ENCODE measurements around the gene HMGXB4.

DNA sequence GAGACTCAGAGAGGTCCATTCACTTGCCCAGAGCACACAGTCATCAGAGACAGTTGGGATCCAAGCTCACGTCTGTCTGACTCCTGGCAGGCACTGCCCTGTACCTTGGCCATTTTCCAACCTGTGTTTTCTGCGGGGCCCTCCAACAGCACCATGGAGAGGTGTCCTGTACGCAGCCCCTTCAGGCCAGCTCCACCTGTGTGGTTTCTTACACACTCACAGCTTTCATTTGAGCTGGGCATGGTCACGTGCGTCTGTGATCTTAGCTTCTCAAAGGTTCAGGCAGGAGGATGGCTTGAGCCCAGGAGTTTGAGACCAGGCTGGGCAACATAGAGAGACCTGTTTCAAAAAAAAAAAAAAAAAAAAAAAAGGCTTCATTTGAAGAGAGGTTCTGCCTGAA is 66.8 kb downstream of the HMGXB4 start:
- TF ChIP-seq, protein P1, sequence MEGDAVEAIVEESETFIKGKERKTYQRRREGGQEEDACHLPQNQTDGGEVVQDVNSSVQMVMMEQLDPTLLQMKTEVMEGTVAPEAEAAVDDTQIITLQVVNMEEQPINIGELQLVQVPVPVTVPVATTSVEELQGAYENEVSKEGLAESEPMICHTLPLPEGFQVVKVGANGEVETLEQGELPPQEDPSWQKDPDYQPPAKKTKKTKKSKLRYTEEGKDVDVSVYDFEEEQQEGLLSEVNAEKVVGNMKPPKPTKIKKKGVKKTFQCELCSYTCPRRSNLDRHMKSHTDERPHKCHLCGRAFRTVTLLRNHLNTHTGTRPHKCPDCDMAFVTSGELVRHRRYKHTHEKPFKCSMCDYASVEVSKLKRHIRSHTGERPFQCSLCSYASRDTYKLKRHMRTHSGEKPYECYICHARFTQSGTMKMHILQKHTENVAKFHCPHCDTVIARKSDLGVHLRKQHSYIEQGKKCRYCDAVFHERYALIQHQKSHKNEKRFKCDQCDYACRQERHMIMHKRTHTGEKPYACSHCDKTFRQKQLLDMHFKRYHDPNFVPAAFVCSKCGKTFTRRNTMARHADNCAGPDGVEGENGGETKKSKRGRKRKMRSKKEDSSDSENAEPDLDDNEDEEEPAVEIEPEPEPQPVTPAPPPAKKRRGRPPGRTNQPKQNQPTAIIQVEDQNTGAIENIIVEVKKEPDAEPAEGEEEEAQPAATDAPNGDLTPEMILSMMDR (IDR thresholded peaks at IDR 0.05; ENCODE audit: low read length), result no peak
- no peak for TF ChIP-seq EZH2 (optimal IDR thresholded peaks at IDR 0.05; ENCODE audit: low read depth, low read length)

All from MM.1S (cell line).